ENCODE results near the gene COX14.
"Not testable (repeated sequence)": the region's sequence is repeated elsewhere in the genome, so short reads cannot be mapped to it uniquely, and the experiment has no call there.

COX14 gene

GRCh38 chr12:50111693-50112455, at the start of gene COX14:
Gene COX14 (plus strand): TSS chr12:50112236. CDS start chr12:50120044, 7,808 bp downstream.
- DNase-seq = peak; percentile 99 to 100

GRCh38 chr12:50062728-50063460, 49.1 kb upstream of the COX14 start:
- no peak for DNase-seq

- DNase-seq = no peak
Observed at GRCh38 chr12:50065726-50066310, 46.2 kb upstream of the COX14 start.

GRCh38 chr12:50066402-50066801, 45.6 kb upstream of the COX14 start:
- peak; percentile 62 to 84 for DNase-seq

GRCh38 chr12:50069069-50069468, 43.0 kb upstream of the COX14 start:
- no peak for DNase-seq

- peak; percentile 39 to 46 for DNase-seq
Observed at GRCh38 chr12:50069539-50069938, 42.5 kb upstream of the COX14 start.

GRCh38 chr12:50070314-50071060, 41.5 kb upstream of the COX14 start:
- peak; percentile 73 to 89 for DNase-seq

- DNase-seq = no peak
Observed at GRCh38 chr12:50072198-50072907, 39.7 kb upstream of the COX14 start.

- DNase-seq = no peak
Observed at GRCh38 chr12:50073206-50073605, 38.8 kb upstream of the COX14 start.

GRCh38 chr12:50073712-50074111, 38.3 kb upstream of the COX14 start:
- no peak for DNase-seq

GRCh38 chr12:50074936-50075807, 36.9 kb upstream of the COX14 start:
- peak; percentile 56 to 92 for DNase-seq

- no peak for DNase-seq
Observed at GRCh38 chr12:50075808-50076170, 36.2 kb upstream of the COX14 start.

GRCh38 chr12:50077099-50077498, 34.9 kb upstream of the COX14 start:
- no peak for DNase-seq

GRCh38 chr12:50078281-50078680, 33.8 kb upstream of the COX14 start:
- DNase-seq = no peak

- DNase-seq = no peak
Observed at GRCh38 chr12:50079771-50080170, 32.3 kb upstream of the COX14 start.

- DNase-seq = no peak
Observed at GRCh38 chr12:50081096-50081808, 30.8 kb upstream of the COX14 start.

- DNase-seq = no peak
Observed at GRCh38 chr12:50082644-50083043, 29.4 kb upstream of the COX14 start.

GRCh38 chr12:50083301-50083700, 28.7 kb upstream of the COX14 start:
- DNase-seq = no peak

GRCh38 chr12:50084409-50084774, 27.6 kb upstream of the COX14 start:
- not testable (repeated sequence) for DNase-seq

GRCh38 chr12:50084775-50085614, 27.0 kb upstream of the COX14 start, which contains the start of gene SMARCD1:
Gene SMARCD1 (plus strand): TSS chr12:50085342. CDS start chr12:50085370, 28 bp downstream.
- DNase-seq = peak; percentile 73 to 88
